ENCODE measurements around the gene HCFC1.
A peak's percentile ranks its signal among the peaks of the same experiment; 100 is the strongest.

The HCFC1 gene

DNA sequence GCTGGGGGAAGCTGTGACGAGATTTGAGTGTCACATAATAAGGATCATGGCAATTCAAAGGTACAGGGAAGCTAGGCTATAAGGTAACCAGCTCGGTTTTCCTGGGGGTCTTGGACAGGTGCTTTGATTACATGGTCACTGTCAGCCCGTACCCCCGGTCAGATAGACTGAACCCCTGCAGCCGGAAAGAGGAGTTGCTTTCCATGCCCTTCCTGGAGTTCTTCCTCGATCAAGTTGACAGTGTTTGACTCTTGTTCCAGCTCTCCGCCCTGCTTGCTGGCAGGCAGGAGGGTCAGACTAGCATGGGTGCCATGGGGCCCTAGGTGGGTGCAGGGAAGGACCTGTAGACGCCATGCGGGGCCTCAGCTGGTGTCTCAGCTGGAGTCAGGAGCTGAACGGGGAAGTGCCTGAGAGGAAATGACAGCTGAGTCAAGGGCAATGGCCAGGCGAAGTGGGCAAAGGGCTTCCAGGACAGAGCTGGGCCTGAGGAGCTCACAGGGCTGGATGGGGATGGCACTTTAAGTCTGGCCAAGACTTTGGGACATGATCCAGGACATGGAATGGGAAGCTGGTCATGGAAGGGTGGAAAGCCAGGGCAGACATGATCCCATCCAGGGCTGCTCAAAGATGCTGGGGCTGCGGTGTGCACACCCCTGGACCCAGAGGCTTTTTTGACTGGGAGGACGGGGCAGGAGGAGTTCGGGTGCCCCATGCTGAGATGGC, 2.5 kb upstream of the HCFC1 start:
- no peaks in the 10 kb centered on the region for H3K36me3 ChIP-seq (ENCODE audit: control insufficient read depth, insufficient read depth, low read length)
- no peak overlapping the region for H3K4me3 ChIP-seq (ENCODE audit: low read depth, low read length)
- TF ChIP-seq, protein P1, sequence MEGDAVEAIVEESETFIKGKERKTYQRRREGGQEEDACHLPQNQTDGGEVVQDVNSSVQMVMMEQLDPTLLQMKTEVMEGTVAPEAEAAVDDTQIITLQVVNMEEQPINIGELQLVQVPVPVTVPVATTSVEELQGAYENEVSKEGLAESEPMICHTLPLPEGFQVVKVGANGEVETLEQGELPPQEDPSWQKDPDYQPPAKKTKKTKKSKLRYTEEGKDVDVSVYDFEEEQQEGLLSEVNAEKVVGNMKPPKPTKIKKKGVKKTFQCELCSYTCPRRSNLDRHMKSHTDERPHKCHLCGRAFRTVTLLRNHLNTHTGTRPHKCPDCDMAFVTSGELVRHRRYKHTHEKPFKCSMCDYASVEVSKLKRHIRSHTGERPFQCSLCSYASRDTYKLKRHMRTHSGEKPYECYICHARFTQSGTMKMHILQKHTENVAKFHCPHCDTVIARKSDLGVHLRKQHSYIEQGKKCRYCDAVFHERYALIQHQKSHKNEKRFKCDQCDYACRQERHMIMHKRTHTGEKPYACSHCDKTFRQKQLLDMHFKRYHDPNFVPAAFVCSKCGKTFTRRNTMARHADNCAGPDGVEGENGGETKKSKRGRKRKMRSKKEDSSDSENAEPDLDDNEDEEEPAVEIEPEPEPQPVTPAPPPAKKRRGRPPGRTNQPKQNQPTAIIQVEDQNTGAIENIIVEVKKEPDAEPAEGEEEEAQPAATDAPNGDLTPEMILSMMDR (IDR thresholded peaks at IDR 0.05): no peak
- H3K79me2 ChIP-seq: peaks cover 7% of the 10 kb centered on the region
- no peak overlapping the region for H3K27ac ChIP-seq
- H3K4me2 ChIP-seq (ENCODE audit: low read length): no peak overlapping the region
- peaks cover 5% of the 10 kb centered on the region for H3K4me1 ChIP-seq
- no peaks in the 10 kb centered on the region for H3K9me3 ChIP-seq (ENCODE audit: control insufficient read depth, low read length)
- no peak overlapping the region for H3K9ac ChIP-seq
- no peaks in the 10 kb centered on the region for H3K27me3 ChIP-seq (ENCODE audit: control insufficient read depth, insufficient read depth, low read length)
- H2AFZ ChIP-seq: no peak overlapping the region

DNA sequence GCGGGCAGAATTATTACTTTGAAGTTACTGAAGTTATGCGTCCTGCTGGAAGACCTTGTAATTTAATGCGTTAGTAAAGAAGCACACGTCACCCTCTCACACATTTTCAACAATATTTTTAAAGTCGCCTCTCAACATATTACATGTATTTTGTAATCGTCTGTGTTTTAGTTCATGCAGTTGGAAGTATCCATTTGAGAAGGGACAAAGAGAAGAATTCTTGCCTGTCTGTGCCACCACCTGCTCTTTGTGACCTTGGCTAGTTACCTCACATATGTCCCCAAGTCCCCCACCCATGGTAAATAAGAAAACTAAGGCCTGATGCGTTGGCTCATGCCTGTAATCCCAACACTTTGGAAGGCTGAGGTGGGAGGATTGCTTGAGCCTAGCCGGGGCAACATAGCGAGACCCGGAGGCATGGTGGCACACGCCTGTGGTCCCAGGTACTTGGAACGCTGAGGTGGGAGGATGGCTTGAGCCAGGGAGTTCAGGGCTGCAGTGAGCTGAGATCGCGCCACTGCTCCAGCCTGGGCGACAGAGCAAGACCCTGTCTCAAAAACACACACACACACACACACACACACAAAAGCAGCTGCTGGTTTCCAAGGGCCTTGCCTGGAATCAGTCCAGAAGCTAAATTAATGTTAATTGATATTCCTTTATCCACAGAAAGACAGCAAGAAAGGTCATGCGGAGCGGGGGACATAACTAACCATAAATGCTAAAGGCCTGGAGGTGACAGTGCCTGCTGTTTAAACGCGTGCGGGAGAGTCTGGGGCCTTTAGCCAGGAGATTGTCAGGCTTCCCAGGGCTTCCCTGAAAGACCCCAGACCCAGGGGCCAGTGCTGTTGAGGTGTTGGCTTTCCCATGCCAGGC, 1.7 kb upstream of the HCFC1 start:
- peaks cover 6% of the 10 kb centered on the region for H3K4me1 ChIP-seq
- H3K27ac ChIP-seq: peak overlapping the region; percentile 67
- H3K36me3 ChIP-seq (ENCODE audit: control insufficient read depth, insufficient read depth, low read length): no peaks in the 10 kb centered on the region
- no peaks in the 10 kb centered on the region for H3K9me3 ChIP-seq (ENCODE audit: control insufficient read depth, low read length)
- no peaks in the 10 kb centered on the region for H3K27me3 ChIP-seq (ENCODE audit: control insufficient read depth, insufficient read depth, low read length)
- H3K4me3 ChIP-seq (ENCODE audit: low read depth, low read length): peak overlapping the region; percentile 66
- TF ChIP-seq, protein P1 (IDR thresholded peaks at IDR 0.05): no peak
- peak overlapping the region; percentile 75 for H3K4me2 ChIP-seq (ENCODE audit: low read length)
- H2AFZ ChIP-seq: peak overlapping the region; percentile 46
- peaks cover 7% of the 10 kb centered on the region for H3K79me2 ChIP-seq
- H3K9ac ChIP-seq: no peak overlapping the region

DNA sequence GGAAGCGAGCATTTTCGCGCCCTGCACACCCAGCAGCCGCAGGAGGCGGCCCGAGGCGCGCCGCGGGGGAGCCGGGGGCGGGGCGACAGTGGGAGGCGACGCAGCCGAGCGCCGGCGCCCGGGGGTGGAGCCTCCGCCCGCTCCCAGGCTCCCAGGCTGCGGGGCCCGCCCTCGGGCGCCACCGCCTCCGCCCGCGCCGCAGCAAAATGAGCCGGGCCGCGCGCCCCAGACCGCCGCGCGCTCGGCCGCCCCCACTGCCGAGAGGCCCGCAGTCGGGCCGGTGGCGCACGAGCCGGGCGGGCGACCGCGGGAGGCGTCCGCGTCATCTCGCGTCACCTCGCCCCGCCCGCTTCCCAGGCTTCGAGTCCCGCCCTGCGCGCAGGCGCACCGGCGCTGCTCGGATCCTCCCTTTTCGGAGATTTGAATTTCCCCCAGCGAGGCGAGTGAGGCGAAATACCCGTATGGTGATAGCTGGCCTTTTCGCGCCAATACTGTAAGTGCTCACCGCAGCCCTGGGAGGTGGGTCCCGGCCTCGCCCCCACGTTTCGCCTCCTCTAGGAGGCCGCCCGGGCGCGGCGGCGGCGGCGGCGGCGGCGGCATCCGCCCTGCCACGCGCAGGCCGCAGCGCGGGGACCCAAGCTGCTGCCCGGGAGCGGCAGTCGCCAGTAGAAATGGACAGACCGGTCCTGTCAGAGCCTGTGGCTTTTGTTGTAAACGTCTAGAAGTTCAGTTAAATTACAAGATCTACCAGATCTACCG, 929 bp upstream of the HCFC1 start, which contains the start of gene TMEM187:
Gene TMEM187 (plus strand): TSS at position 387 of the 759 bp plus-strand sequence. CDS start 9,309 bp downstream, outside the sequence.
- Histone ChIP-seq H3K4me2 (ENCODE audit: low read length) (peak within 1 kb of the TSS; percentile 82), H3K79me2 (peaks cover 9% of the 10 kb centered on the region), H3K27ac (peak within 1 kb of the TSS; percentile 100), H3K36me3 (ENCODE audit: control insufficient read depth, insufficient read depth, low read length) (no peaks in the 10 kb centered on the region), H3K27me3 (ENCODE audit: control insufficient read depth, insufficient read depth, low read length) (no peaks in the 10 kb centered on the region), H3K9ac (peak within 1 kb of the TSS; percentile 97), H2AFZ (peak within 1 kb of the TSS; percentile 93), H3K4me3 (ENCODE audit: low read depth, low read length) (peak within 1 kb of the TSS; percentile 93), H3K4me1 (peaks cover 13% of the 10 kb centered on the region), H3K9me3 (ENCODE audit: control insufficient read depth, low read length) (no peaks in the 10 kb centered on the region)
- TF ChIP-seq, protein P1 (IDR thresholded peaks at IDR 0.05): no peak

DNA sequence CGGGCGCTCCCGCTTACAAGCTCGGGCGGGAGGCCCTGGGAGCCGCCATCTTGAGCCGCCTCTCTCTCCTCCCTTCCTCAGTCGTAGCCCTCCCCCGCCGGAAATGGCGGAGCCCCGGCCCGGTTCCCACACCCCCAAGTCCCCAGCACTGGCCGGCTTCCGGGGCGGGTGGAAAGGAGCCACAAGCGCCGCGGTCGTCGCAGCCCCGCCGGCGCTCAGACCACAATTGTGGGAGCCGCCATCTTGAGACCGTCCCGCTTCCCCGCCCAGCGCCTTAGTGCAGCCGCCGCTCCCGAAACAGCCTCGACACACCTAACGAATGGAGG, 531 bp downstream of the HCFC1 start:
- H3K9ac ChIP-seq: peak overlapping the region; percentile 97
- peak overlapping the region; percentile 93 for H2AFZ ChIP-seq
- no peaks in the 10 kb centered on the region for H3K27me3 ChIP-seq (ENCODE audit: control insufficient read depth, insufficient read depth, low read length)
- H3K4me2 ChIP-seq (ENCODE audit: low read length): peak overlapping the region; percentile 82
- no peaks in the 10 kb centered on the region for H3K36me3 ChIP-seq (ENCODE audit: control insufficient read depth, insufficient read depth, low read length)
- H3K79me2 ChIP-seq: peaks cover 15% of the 10 kb centered on the region
- H3K4me1 ChIP-seq: peaks cover 26% of the 10 kb centered on the region
- no peaks in the 10 kb centered on the region for H3K9me3 ChIP-seq (ENCODE audit: control insufficient read depth, low read length)
- H3K27ac ChIP-seq: peak overlapping the region; percentile 100
- TF ChIP-seq, protein P1 (IDR thresholded peaks at IDR 0.05): no peak
- peak overlapping the region; percentile 93 for H3K4me3 ChIP-seq (ENCODE audit: low read depth, low read length)
